Ovary (tissue), 9 donors: ENCODE data around the gene FOXD2. TPM values are rescaled to one million over a fixed set of nuclear protein-coding genes. Genes with fewer than 3 reads are reported as not detected.

Experiments used
- DNase-seq, 5 donors: peaks; one replicate each; pipeline ENCODE4 v3.0.0-alpha.2; 2019 to 2020
- H3K27ac ChIP-seq, 2 donors: fragments of 200-600 bp; one replicate each; pipeline versions ENCODE4 v1.5.1 to v1.8.0; 2019 to 2022
- H3K27me3 ChIP-seq: fragments of 200-600 bp; one replicate; pipeline ENCODE4 v1.8.0; 2022
- H3K36me3 ChIP-seq: fragments of 200-600 bp; sonication (generic); one replicate; pipeline ENCODE4 v1.5.1; 2019
- H3K4me1 ChIP-seq: one replicate; pipeline ENCODE4 v1.8.1; 2013; ENCODE audit warnings: mild to moderate bottlenecking, moderate library complexity; ENCODE audit not compliant: insufficient read depth
- H3K4me3 ChIP-seq: fragments of 200-600 bp; sonication (generic); one replicate; pipeline ENCODE4 v1.5.1; 2017
- H3K9me3 ChIP-seq, 2 donors: fragments of 200-600 bp in 1 of 2; sonication (generic) in 1 of 2; one replicate each; pipeline versions ENCODE4 v1.5.1 to v1.8.1; 2013 to 2019; ENCODE audit warnings: mild to moderate bottlenecking in 1 of 2, moderate library complexity in 1 of 2
- EP300 ChIP-seq: sonication (generic); formaldehyde crosslinking; IDR thresholded peaks from one replicate; pipeline ENCODE4 v1.6.1; 2017; ENCODE audit warnings: antibody characterized with exemption
- POLR2A ChIP-seq: fragments of 450-650 bp; IDR thresholded peaks from one replicate; pipeline ENCODE4 v1.6.1; 2017; ENCODE audit warnings: antibody characterized with exemption, mild to moderate bottlenecking, moderate library complexity
- WGBS, 3 donors: extraction: QIAGEN DNeasy Blood & Tissue Kit in 1 of 3; methylation state at CpG; one replicate each; pipeline versions ENCODE4 v1.1.5 to v1.1.7; 2013 to 2017; 5-methylcytosine and 5-hydroxymethylcytosine counted together
- intact Hi-C, 4 donors: fragments of 100-400 bp; cut with DNase I; formaldehyde crosslinking; loops; one replicate each; pipeline versions ENCODE4 v1.11.0 to v1.15.1; 2022 to 2023
- polyA plus RNA-seq, 2 donors: library from polyadenylated mRNA; stranded (reverse); fragments of 200-250 nt in 1 of 2; fragments of 350-450 nt in 1 of 2; fragmentation: Illumina TruSeq in 1 of 2; extraction: RNeasy Lipid Tissue Mini Kit (QIAGEN cat#74804) in 1 of 2; gene quantifications; one replicate each; pipeline ENCODE4 v1.2.3, GENCODE V29; 2013 to 2014
- total RNA-seq, 7 donors: library from RNA; depleted of rRNA in 2 of 7; stranded (reverse); fragments of >200 nt in 2 of 7; fragmentation: NEBNext Ultra II Directional in 3 of 7; extraction: Animal tissue kit (Norgen Biotek cat#: 25700) in 3 of 7; gene quantifications; one replicate each; pipeline versions ENCODE4 v1.1.0 to v1.2.4, GENCODE V29; 2016 to 2023
- TF ChIP-seq, protein P1 (sequence below), 3 donors: fragments of 450-650 bp in 2 of 3; fragments of 200-600 bp in 1 of 3; IDR thresholded peaks; one replicate each; pipeline versions ENCODE4 v1.5.1 to v1.8.0; 2016 to 2022; ENCODE audit warnings: antibody characterized with exemption in 3 of 3, mild to moderate bottlenecking in 1 of 3
- donor health status: DM: no; HTN: no; CAD: no; lungs with moderate emphysema.
- donor health status: DM: no; HTN: no; CAD: no.
- donor health status: Bipolar disorder and iron deficiency.
- donor health status: DM: yes; HTN: yes; CAD: no.
- donor health status: DM: no; HTN: no; CAD: no.
- donor health status: DM: yes; HTN: yes; CAD: no.

Gene FOXD2
- total and polyA plus RNA-seq, 9 donors, result 0.05 to 0.18 (median 0.09) TPM; not detected in 3

DNA sequence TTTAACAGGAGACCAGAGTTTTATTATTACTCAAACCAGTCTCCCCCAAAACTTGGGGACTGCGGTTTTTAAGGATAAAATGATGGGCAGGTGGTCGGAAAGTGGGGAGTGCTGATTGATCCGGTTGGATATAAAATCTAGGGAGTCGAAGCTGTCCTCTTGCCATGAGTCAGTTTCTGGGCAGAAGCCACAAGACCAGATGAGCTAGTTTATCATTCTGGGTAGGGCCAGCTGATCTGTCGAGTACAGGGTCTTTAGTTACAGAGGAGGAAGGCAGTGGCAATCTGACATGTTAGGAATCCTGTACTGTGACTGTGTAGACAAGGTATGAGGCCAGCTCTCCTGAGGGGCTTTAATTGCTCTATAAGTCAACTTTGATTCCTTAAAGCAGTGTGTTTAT is 44.7 kb upstream of the FOXD2 start:
- no peak for TF ChIP-seq POLR2A
- TF ChIP-seq EP300, result no peak
- TF ChIP-seq, protein P1, sequence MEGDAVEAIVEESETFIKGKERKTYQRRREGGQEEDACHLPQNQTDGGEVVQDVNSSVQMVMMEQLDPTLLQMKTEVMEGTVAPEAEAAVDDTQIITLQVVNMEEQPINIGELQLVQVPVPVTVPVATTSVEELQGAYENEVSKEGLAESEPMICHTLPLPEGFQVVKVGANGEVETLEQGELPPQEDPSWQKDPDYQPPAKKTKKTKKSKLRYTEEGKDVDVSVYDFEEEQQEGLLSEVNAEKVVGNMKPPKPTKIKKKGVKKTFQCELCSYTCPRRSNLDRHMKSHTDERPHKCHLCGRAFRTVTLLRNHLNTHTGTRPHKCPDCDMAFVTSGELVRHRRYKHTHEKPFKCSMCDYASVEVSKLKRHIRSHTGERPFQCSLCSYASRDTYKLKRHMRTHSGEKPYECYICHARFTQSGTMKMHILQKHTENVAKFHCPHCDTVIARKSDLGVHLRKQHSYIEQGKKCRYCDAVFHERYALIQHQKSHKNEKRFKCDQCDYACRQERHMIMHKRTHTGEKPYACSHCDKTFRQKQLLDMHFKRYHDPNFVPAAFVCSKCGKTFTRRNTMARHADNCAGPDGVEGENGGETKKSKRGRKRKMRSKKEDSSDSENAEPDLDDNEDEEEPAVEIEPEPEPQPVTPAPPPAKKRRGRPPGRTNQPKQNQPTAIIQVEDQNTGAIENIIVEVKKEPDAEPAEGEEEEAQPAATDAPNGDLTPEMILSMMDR (IDR thresholded peaks at IDR 0.05), result no peak
- H3K27ac ChIP-seq, result no peak overlapping the region
- intact Hi-C loops, result no loop called here
- no peaks in the 10 kb centered on the region for H3K4me1 ChIP-seq
- no peaks in the 10 kb centered on the region for H3K9me3 ChIP-seq
- no peak overlapping the region for H3K4me3 ChIP-seq
- no peaks in the 10 kb centered on the region for H3K36me3 ChIP-seq
- no peaks in the 10 kb centered on the region for H3K27me3 ChIP-seq
- WGBS, 3 donors, result 51 to 57% (median 54%) methylated on average over 5 of the region's 5 CpGs
- no peak for DNase-seq

DNA sequence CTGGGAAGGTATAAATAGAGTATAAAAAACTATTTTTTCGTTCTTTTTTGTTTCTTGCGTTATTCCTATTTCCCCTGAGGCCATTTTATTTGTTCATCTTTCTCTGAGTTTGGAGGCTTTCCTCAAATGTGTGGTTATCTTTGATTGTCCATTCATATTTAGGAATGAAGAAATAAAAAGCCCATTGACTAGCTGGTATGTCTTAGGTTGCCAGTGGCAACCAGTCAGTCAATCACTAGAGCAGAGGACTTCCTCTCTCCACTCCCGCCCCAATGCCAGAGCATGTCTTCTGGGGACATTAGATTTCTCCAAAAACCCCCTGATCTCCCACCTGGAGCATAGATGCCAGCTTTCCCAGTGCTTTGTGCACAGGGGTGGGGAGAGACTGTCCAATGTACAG is 42.4 kb upstream of the FOXD2 start:
- Histone ChIP-seq H3K27ac (no peak overlapping the region), H3K27me3 (no peaks in the 10 kb centered on the region), H3K36me3 (no peaks in the 10 kb centered on the region), H3K4me1 (no peaks in the 10 kb centered on the region), H3K4me3 (no peak overlapping the region), H3K9me3 (no peaks in the 10 kb centered on the region)
- WGBS, 3 donors, result 83 to 92% (median 84%) methylated on average over 3 of the region's 3 CpGs
- TF ChIP-seq EP300 (no peak), POLR2A (no peak)
- intact Hi-C loops, result no loop called here
- no peak for DNase-seq

DNA sequence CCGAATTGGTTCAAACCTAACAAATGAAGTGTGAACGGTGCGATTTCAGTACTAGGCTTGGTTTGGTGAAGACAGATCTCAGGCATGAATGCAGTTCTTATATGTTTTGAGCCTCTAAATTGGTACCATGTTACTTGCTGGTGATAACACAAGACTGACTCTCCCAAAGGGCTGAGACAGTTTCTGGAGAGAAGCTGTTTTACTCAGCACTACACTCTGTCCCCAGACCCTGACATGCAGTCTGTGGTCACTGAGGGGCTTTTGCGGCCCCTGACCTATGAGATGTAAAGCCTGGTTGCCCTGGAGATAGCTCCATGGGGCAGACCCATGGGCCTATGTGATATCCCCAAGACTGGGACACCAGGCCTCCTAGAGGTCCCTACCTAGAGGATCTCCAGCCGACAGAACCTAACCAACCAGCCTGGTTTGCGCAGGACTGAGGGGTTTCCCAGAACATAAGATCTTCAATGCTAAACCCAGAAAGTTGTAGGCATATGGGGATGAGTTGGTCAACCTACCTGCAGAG is 41.1 kb upstream of the FOXD2 start:
- H3K4me1 ChIP-seq, result no peaks in the 10 kb centered on the region
- no peak for DNase-seq
- no peak overlapping the region for H3K27ac ChIP-seq
- H3K27me3 ChIP-seq, result no peaks in the 10 kb centered on the region
- no peak for TF ChIP-seq EP300
- no peak for TF ChIP-seq POLR2A
- TF ChIP-seq, protein P1 (IDR thresholded peaks at IDR 0.05), result no peak
- H3K4me3 ChIP-seq, result no peak overlapping the region
- intact Hi-C loops, result no loop called here
- H3K36me3 ChIP-seq, result no peaks in the 10 kb centered on the region
- WGBS, 3 donors, result 78 to 93% (median 92%) methylated on average over 6 of the region's 6 CpGs
- no peaks in the 10 kb centered on the region for H3K9me3 ChIP-seq

DNA sequence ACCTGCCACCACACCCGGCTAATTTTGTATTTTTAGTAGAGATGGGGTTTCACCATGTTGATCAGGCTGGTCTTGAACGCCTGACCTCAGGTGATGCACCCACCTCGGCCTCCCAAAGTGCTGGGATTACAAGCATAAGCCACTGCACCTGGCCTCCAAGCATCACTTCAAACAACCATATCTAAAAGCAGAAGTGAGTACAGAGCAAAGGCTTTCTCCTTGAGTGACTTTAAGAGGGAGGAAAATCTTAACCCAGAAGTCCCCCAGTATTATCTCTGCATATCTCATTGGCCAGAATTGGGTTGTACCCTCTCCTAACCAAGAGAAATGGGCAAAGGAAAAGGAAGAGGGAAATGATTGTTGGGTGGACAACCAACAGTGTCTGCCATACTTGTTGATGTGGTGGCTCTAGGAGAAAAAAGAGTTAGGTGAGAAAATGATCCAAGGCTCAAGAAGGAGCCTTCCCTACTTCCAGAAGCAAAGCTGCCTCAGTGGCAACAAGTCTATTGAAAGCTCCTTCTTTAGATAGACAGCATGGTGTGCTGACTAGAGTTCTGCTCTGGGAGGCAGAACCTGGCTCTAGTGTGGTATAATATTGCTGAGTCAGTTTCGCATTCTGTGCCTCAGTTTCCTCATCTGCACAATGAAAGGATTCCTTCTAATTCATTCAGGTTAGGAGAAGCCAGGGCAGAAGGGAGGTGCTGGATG is 38.6 kb upstream of the FOXD2 start:
- DNase-seq, result no peak
- Histone ChIP-seq H3K4me3 (no peak overlapping the region), H3K9me3 (no peaks in the 10 kb centered on the region), H3K27ac (no peak overlapping the region), H3K4me1 (no peaks in the 10 kb centered on the region), H3K36me3 (no peaks in the 10 kb centered on the region), H3K27me3 (no peaks in the 10 kb centered on the region)
- 92 to 93% (median 93%) methylated on average over 4 of the region's 4 CpGs for WGBS, 3 donors
- TF ChIP-seq EP300 (no peak), POLR2A (no peak)
- TF ChIP-seq, protein P1 (IDR thresholded peaks at IDR 0.05), result no peak
- intact Hi-C loops, result no loop called here

DNA sequence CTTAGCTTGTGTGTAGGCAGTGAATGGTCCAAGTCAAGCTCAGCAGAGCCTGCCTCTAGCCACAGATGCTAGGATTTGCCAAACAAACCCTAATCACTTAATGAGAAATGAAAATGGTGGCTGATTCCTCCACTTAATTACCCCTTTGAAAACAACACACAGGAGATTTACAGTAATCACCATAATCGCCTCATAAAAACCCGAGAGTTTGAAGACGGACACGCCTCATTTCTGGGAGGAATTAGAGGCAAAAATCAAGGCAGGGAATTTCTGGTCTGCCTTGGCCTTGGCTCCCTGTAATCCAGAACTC is 38.0 kb upstream of the FOXD2 start:
- WGBS, 3 donors, result 80 to 89% (median 83%) methylated on average over 4 of the region's 4 CpGs
- no peaks in the 10 kb centered on the region for H3K36me3 ChIP-seq
- H3K27me3 ChIP-seq, result no peaks in the 10 kb centered on the region
- H3K4me1 ChIP-seq, result no peaks in the 10 kb centered on the region
- H3K4me3 ChIP-seq, result no peak overlapping the region
- H3K27ac ChIP-seq, result no peak overlapping the region
- no peak for DNase-seq
- intact Hi-C loops, result no loop called here
- TF ChIP-seq POLR2A, result no peak
- TF ChIP-seq EP300, result no peak
- TF ChIP-seq, protein P1 (IDR thresholded peaks at IDR 0.05), result no peak
- no peaks in the 10 kb centered on the region for H3K9me3 ChIP-seq
